SIG-M5 treated with dmso at 0.1 percent for 504 hours (cell line): ENCODE results near the gene BRSK1.
"Not testable (repeated sequence)": the region's sequence is repeated elsewhere in the genome, so short reads cannot be mapped to it uniquely, and the experiment has no call there.

Experiments
- DNase-seq: peaks from one replicate; lab custom pipeline; 2025; ENCODE audit not compliant: unreplicated experiment; lab: John Stamatoyannopoulos, UW

Gene BRSK1

DNA sequence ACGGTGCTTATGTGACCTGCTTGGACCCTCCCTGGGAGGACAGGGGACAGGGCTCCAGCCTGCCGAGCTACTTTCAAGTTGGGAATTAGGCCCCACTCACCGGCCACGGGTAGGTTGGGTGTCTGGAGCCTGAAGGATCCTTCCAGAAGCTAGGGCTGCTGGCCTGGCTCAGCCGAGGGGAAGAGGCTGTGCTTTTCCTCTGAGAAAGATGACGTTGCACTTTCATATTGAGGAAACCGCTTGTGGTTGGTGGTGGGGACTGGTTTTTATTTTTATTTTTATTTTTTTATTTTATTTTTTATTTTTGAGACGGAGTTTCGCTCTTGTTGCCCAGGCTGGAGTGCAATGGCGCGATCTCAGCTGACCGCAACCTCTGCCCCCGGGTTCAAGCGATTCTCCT is 41.4 kb downstream of the BRSK1 start, which contains the start of gene TMEM150B:
Gene TMEM150B, minus strand, starts transcription at position 170 of the 400 bp plus-strand sequence. CDS start 4,305 bp downstream, outside the sequence.
- DNase-seq = no peak

DNA sequence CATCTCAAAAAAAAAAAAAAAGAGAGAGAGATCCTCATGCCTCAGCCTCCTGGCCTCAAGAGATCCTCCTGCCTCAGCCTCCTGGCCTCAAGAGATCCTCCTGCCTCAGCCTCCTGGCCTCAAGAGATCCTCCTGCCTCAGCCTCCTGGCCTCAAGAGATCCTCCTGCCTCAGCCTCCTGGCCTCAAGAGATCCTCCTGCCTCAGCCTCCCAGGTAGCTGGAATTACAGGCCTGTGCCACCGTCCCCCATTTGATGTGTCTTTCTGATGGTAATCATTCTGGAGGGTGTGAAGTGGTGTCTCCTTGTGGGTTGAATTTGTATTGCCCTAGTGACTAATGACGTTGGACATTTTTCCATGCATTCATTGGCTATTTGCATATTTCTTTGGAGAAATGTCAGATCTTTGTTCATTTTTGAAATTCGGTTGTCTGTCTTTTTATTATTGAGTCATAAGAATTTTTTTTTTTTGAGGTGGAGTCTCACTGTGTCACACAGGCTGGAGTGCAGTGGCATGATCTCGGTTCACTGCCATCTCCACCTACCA is 45.0 kb downstream of the BRSK1 start:
- not testable (repeated sequence) for DNase-seq

DNA sequence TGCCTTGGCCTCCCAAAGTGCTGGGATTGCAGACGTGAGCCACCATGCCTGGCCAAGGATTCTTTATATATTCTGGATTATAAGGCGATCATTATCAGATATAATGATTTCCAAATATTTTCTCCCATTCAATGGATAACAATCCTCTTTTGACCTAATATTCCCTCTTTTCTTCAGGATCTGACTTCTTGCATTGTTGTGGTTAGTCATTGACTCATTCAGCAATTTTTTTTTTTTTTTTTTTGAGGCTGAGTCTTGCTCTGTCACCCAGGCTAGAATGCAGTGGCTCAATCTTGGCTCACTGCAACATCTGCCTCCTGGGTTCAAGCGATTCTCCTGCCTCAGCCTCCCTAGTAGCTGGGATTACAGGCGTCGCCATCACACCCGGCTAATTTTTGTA is 46.0 kb downstream of the BRSK1 start:
- DNase-seq = not testable (repeated sequence)

DNA sequence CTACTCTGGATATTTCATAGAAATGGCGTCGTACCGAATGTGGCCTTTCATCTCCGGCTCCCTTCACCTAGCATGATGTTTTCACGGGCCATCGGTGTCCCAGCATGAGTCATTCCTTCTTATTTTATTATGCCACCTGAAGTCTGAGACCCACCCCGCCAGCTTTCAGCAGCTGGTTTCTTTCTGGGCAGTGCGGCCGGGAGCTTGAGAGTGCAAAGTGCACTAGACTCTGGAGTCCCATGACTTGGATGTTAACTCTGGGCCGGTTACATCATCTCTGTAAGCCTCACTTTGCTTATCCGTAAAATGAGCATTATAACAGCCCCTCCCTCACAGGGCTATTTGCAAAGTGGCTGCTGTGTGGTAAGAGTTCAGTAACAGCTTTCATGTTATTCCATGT is 50.1 kb downstream of the BRSK1 start:
- DNase-seq = no peak

DNA sequence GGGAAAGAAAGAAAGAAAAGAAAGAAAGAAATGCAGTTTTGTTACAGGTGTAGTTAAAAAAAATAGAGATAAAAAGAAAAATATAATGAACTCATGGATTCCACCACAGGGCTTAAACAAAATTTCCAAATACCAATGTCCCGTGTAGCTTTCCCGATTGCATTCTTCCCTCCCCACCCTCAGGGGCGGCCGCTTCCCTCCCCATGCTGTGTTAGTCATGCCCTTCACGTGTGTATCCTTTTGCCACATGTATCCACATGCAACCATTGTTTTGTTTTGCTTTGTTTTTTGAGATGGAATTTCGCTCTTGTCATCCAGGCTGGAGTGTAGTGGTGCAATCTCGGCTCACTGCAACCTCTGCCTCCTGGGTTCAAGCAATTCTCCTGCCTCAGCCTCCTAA is 52.3 kb downstream of the BRSK1 start:
- no peak for DNase-seq

DNA sequence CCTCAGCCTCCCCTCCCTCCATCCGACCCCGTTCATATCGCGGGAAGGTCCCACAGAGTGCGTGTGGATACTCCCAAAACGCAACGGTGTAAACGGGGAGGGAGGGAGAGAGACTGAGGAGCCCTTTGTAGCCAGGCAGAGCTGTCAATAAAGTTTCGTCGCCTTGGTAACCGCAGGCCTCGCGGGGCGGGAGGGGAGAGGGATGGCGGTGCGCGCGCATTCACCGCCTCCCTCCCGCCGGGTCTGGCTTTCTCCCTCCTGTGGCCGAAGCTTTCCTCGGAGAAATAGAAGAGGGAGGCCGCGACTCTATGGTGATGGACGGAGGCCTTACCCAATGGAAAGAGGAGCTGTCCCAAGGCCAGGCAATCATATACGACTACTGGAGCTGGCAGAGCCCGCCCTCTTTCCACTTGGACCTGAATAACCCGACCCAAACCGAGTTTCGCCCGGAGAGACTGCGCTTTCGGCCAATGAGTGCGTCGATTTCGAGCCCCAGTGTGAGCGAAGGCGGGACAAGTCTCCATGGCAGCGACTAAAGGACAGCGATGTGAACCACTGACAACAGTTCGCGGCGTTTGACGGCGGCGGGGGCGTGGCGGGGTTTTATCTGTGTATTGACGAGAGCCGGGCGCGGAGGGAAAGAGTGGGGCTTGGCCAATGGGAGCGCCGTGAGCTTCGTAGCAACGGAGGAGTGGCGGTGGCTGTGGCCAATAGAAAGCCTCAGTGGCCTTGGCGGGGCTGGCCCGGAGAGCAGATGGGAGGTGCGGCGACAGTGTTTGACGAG is 55.5 kb downstream of the BRSK1 start, which contains the start of gene KMT5C:
Gene KMT5C, plus strand, starts transcription at position 772 of the 784 bp plus-strand sequence. CDS start 2,061 bp downstream, outside the sequence.
- DNase-seq = peak; percentile 100

DNA sequence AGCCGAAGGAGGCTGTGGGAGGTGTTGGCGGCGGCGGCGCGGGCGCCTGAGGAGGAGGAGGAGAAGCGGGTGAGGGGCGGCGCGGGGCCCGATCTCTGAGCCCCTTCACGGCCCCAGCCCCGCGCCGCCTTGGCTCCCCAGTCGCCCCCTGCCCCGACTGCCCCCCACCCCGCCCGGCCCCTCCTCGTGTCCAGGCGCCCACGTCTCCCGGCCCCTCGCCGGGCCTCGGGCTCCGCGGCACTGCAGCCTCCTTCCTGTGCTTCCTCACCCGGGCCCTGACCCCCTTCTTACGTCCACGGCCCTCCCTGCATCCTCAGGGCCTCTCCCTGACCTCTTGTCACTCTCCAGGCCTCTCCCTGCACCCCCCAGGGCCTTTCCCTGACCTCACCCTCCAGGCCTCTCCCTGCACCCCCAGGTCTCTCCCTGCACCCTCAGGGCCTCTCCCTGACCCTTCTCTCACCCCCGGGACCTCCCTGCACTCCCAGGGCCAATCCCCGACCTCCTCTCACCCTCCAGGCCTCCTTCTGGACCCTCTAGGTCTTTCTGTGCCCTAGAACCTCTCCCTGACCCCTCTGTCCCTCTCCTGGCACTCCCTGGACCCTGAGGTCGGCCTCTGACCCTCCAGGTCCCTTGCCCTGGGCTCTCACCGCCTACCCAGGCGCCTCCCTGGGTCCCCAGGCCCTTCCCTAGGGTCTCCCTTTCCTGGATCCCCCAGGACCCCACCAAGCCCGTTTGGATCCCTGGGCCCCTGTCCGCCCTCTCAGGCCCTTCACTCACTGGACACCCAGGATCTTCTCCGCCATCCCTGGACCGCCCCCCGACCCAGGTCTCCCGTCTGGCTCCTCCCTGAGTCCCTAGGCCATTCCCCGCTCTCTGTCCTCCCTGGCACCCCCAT is 56.3 kb downstream of the BRSK1 start:
- DNase-seq = peak; percentile 39

DNA sequence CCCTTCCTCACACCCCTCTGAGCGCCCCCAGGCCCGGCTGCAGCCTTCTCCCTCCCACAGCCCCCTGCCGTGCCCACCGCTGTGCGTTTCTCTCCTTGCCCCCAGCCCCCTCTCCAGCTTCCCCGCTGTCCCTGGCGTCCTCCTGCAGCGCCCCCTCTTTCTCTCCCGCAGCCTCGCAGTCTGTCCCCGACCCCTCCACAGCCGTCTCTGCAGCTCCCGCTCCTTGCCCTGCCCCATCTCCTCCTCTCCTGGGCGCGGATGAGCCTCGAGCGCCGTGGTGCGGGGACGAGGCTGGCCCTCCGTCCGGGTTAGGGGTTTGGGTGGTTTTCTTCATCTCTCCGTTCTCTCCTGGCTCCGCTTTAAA is 57.0 kb downstream of the BRSK1 start:
- DNase-seq = peak; percentile 21

DNA sequence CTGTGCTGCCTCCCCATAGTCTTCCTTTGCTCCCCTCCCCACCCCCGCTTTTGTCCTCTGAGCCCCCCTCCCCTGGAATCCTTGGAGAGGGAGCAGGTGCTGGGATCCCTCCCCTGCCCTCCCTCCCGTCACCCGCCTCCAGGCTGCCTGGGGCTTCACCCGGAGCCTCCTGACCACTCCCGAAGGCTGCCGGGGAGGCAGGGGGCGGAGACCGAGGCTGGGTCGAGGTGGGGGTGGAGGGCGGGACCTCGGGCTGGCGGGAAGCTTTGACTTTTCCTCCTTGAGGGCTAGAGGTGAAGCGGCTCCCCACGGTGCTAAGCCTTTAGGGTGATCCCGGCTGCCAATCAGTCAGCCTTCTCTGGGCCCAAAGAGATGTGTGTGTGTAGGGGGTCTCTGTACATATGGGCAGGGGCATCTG is 57.4 kb downstream of the BRSK1 start:
- peak; percentile 56 for DNase-seq

DNA sequence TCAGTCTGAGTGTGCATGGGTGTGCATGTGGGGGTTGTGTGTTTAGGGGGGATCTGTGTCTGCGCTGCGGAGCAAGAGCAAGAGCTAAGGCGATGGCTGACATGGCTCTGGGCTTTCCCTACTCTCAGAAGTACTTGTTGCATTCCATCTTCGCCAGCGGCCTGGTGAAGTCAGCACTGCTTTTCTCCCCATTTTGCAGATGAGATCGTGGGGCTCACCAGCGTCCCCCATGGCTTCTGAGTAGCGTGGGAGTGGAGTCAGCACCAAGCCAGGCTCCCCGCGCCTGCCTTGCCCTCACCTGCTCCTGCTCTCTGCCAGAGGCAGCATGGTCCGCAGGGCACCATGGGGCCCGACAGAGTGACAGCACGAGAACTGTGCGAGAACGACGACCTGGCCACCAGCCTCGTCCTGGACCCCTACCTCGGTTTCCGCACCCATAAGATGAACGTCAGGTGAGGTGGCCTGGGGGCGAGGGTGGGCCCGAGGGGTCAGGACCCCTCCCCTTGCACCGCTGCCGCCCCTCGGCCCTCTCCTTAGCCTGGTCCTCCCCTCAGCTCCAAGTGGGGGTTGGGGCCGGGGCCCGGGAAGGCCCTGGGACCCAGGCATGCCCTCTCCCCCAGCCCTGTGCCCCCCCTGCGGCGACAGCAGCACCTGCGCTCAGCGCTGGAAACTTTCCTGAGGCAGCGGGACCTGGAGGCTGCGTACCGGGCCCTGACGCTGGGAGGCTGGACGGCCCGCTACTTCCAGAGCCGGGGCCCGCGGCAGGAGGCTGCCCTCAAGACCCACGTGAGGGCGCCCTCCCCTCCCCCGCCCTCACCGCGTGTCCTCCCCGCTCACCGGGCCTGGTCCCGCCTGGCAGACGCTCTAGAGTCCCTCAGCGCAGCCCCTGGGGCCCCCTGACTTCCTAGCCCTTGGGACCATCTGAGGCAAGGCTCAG is 58.1 kb downstream of the BRSK1 start:
- no peak for DNase-seq

DNA sequence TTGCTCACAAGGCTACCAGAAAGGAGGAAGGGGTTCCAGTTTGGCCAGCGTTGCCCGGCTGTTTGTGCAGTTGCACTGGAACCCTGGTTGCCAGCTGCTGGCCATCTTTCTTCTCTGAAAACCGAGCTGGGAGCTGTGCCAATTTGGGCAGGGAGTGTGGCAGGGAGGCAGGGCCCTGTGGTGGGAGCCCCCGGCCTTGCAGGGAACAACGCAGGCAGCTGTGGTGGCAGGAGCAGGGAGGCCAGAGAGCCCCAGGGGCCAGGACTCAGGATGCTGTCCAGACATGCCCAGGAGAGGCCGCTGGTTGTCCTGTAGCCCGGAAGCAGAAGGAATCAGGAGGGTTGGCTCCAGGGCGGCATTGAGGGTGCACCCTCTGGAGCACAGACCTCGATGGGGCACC is 60.6 kb downstream of the BRSK1 start:
- no peak for DNase-seq

DNA sequence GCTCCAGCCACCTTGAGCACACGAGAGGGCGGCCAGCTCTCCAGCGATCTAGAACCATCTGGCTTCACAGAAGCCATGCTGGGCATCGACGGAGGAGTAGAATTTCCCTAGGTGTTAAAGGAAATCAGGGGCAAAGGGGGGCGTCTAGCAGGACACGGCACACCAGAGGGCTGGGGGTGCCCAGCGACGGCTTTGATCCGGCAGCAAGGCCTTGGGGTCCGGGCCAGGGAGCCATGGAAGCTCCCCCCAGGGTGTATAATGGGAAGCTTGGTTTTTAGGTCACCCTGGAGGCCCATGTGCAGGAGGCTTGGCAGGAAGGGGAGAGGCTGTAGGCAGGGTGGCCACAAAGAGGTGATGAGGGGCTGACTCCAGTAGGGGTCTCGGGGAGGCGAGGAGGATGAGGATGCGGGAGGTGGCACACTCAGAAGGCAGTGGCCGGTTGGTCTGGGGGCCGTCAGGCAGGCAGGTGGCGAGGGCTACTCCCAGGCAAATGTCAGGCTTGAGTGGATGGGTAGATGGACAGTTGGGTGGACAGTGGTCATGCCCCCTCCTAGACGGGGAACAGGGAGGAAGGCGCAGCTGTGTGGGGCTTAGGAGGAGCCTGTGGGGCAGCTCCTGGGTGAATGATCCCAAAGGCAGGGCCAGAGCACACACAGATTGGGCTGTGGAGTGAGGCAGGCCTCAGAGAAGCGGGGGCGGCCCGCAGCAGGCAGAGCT is 61.5 kb downstream of the BRSK1 start:
- DNase-seq = no peak

DNA sequence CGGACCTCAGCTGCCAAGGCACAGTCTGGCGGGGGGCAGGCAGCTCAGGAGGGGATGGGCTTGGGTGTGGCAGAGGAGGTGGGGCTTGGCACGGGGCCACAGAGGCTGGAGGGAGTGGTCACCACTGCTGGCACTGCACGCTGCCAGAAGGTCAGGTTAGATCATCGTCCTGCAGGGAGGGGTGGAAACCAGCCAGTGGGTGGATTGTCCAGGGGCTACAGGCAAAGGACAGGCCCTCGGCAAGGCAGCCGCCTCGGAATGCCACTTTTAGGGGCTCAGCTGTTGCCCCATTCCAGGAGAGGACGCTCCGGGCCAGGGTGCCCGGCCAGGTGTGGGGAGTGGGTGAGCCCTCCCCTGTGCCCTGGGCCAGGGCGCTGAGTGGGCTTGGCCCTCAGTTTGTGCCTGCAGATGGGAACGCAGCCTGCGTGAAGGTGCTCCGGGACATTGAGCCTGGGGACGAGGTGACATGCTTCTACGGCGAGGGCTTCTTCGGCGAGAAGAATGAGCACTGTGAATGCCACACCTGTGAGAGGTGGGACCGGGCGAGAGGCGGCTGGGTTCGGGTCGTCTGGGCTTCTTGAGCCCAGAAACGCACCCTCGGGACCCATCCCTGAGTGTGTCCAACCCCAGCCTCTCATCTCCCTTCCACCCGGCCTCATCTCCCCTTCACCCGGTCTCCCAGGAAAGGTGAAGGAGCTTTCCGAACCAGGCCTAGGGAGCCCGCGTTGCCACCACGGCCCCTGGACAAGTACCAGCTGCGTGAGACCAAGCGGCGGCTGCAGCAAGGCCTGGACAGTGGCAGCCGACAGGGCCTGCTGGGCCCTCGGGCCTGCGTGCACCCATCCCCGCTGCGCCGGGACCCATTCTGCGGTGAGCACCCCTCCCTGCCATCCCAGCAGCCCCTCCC is 62.3 kb downstream of the BRSK1 start:
- DNase-seq = no peak

DNA sequence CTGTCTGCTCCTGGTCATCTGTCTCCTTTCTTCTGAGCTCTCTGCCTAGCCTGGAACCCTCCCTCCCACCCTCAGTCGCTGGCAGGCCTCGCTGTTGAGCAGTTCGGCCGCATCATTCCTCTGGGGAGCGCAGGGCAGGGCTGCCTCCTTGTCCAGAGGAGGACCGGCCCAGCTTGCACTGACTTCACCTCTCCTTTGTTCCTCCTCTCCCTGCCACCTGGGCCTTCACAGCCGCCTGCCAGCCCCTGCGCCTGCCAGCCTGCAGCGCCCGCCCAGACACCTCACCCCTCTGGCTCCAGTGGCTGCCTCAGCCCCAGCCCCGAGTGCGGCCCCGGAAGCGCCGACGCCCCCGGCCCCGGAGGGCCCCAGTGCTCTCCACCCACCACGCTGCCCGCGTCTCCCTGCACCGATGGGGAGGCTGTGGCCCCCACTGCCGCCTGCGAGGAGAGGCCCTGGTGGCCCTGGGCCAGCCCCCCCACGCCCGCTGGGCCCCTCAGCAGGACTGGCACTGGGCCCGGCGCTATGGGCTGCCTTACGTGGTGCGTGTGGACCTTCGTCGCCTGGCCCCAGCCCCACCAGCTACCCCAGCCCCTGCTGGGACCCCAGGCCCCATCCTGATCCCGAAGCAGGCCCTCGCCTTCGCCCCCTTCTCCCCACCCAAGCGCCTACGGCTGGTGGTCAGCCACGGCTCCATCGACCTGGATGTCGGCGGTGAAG is 63.1 kb downstream of the BRSK1 start:
- no peak for DNase-seq

DNA sequence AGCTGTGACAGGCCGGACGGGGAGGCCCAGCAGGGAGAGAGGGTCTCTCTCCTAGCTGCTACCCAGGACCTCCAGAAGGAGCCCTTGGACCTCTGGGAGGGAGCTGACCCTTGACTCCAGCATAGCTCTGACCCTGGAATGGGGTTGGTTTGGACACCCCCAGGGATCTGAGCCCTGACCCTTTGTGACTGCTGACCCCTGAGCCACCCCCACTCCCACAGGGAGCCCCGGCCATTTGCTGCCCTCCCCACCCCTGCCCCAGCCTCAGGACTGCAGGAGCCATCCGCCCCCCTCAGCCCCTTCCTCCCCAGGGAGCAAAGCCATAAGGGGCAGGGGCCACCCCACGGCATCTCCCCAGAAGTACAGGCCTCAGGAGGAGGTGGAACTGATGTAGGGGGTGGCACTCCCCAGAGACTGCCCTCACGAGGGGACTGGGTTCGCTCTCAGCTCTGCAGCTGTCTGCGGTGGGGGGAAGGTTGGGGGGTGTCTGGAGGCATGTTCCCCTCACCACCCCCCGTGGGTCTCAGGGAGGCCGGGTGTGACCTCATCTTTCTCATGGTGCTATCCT is 63.7 kb downstream of the BRSK1 start:
- DNase-seq = no peak

DNA sequence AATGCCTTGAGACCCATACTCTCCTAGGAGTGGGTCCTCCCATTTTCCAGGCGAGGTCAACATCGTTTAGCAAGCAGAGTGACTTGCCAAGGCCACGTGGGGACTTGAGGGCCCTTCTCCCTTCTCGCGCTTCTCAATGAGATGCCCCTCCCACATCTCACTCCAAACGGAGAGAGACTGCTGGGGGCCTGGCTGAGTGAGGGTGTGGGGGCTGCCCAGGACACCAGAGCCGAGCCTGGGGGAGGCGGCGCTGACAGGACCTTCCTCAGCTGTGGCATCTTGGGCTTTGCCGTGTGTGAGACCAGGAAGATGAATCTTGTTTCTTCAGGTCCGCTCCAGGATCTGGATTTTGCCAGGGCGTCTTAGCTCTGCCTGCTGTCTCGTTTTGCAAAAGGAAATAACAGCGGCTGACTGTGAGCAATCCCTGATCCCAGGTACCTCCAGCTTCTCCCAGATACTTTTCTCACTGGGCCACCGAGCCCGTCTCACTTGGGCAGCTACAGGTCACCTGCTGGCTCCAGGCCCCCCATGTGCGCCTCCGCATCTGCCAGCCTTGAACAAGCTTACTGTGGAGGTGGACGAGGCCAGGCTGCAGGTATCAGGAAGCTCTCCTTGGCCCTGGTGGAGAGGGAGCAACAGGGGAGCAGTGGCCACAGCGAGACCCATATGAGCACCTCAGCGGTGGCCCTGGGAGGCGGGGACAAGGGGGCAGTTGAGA is 64.7 kb downstream of the BRSK1 start:
- no peak for DNase-seq

DNA sequence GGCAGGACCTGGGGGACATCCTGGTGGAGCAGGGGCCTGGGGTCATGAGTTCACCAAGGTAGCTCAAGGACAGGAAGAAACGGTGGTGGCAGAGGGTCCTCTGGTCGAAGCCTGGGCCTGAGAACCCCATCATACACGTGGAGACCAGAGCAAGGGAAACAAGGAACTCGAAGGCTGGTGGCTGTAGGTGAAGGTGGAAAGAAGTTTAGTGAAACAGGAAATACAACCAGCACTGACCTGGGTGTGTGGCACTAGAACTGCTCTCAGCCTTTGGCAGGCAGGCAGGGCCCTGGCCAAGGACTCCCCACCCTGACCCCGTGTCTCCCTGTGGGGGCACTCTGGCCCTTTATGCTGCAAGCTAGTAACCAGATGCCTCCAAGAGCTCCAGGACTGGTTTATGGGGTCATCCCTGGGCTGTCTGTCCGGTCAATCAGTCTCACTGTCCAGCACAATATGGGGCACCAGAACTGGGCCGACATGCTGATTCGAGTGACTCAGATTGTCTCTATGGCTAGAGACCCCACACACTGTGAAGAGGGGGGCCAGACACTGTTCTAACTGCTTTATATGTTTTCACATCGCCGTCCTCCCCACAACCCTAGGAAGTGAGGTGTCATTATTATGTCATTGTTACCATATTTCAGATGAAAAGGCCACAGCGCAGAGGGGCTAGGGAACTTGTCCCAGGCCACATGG is 67.0 kb downstream of the BRSK1 start:
- no peak for DNase-seq
